Astrocyte (in vitro differentiated cells and primary cell): Measurements from ENCODE around the gene ST8SIA6.

Source experiments
- CTCF ChIP-seq: IDR thresholded peaks from 2 replicates; pipeline ENCODE4 v1.5.1; 2011; ENCODE audit warnings: low read depth, mild to moderate bottlenecking, inconsistent platforms, low read length, moderate library complexity; ENCODE audit not compliant: insufficient read depth
- EZH2 ChIP-seq: IDR thresholded peaks from 2 replicates; pipeline ENCODE4 v1.6.1; 2012; ENCODE audit warnings: mild to moderate bottlenecking, low read length, inconsistent platforms; ENCODE audit not compliant: insufficient read depth

- TF ChIP-seq CTCF (no peak), EZH2 (no peak)
Measured at GRCh38 chr10:17380888-17381287, 73.5 kb downstream of the ST8SIA6 start.
